SK-N-SH (cell line): Measurements from ENCODE around the gene KLHL30. TPM values are rescaled to one million over a fixed set of nuclear protein-coding genes. Genes with fewer than 3 reads are reported as not detected.

Experiments
- CTCF ChIA-PET: fragments of 300-600, 350-600 bp; formaldehyde crosslinking; extraction: SDS; loops from one replicate; lab custom pipeline; 2021; lab: Yijun Ruan, JAX
- POLR2A ChIA-PET: fragments of 350-600 bp; sonication (Branson Sonifier 250); formaldehyde crosslinking; extraction: SDS; loops from one replicate; lab custom pipeline; 2020; ENCODE audit warnings: antibody characterized with exemption, inconsistent platforms; lab: Yijun Ruan, JAX
- DNase-seq: peaks from one replicate; pipeline ENCODE4 v3.0.0; 2012
- H2AFZ ChIP-seq: fragments of 200-600 bp; sonication (generic); 2 replicates; pipeline ENCODE4 v1.8.1; 2016; ENCODE audit warnings: antibody characterized with exemption, mild to moderate bottlenecking, low read depth
- H3F3A ChIP-seq: fragments of 200-600 bp; sonication (generic); replicated peaks from 2 replicates; pipeline ENCODE3; 2016; ENCODE audit warnings: antibody characterized with exemption, mild to moderate bottlenecking; ENCODE audit not compliant: insufficient read depth
- H3K27ac ChIP-seq, 2 experiments: fragments of 200-500 bp in 1 of 2; fragments of 200-600 bp in 1 of 2; sonication (Bioruptor generic) in 1 of 2; sonication (generic), shearing (Covaris generic) in 1 of 2; 2 replicates each; pipeline versions ENCODE4 v1.5.1 to v1.6.1; 2014 to 2016; ENCODE audit warnings: low read depth in 2 of 2, inconsistent platforms in 1 of 2, low read length in 1 of 2, mild to moderate bottlenecking in 1 of 2, mixed read lengths in 1 of 2
- H3K27me3 ChIP-seq: fragments of 200-600 bp; sonication (generic), shearing (Covaris generic); 2 replicates; pipeline ENCODE4 v1.6.1; 2016; ENCODE audit warnings: mixed run types; ENCODE audit not compliant: insufficient read depth
- H3K36me3 ChIP-seq, 2 experiments: fragments of 200-500 bp in 1 of 2; fragments of 200-600 bp in 1 of 2; sonication (Bioruptor generic) in 1 of 2; sonication (generic) in 1 of 2; replicated peaks in 1 of 2; 2 replicates each; pipeline versions ENCODE3 to v1.5.1; 2014 to 2016; ENCODE audit warnings: low read length in 1 of 2, mild to moderate bottlenecking in 1 of 2; ENCODE audit not compliant: insufficient read depth in 2 of 2, control insufficient read depth in 1 of 2
- H3K4me1 ChIP-seq, 2 experiments: fragments of 200-500 bp in 1 of 2; fragments of 200-600 bp in 1 of 2; sonication (Bioruptor generic) in 1 of 2; sonication (generic), shearing (Covaris generic) in 1 of 2; 2 replicates each; pipeline versions ENCODE4 v1.5.1 to v1.6.1; 2014 to 2016; ENCODE audit warnings: low read depth in 1 of 2, low read length in 1 of 2, mixed run types in 1 of 2; ENCODE audit not compliant: insufficient read depth in 2 of 2, control insufficient read depth in 1 of 2
- H3K4me2 ChIP-seq: fragments of 200-600 bp; sonication (generic), shearing (Covaris generic); 2 replicates; pipeline ENCODE4 v1.6.1; 2017; ENCODE audit warnings: mixed run types
- H3K4me3 ChIP-seq, 2 experiments: fragments of 200-500 bp in 1 of 2; fragments of 200-600 bp in 1 of 2; sonication (Bioruptor generic) in 1 of 2; sonication (generic), shearing (Covaris generic) in 1 of 2; 2 replicates each; pipeline versions ENCODE4 v1.5.1 to v1.8.1; 2014 to 2016; ENCODE audit warnings: low read depth in 2 of 2, inconsistent platforms in 1 of 2, low read length in 1 of 2, mild to moderate bottlenecking in 1 of 2, mixed read lengths in 1 of 2, moderate library complexity in 1 of 2
- H3K79me2 ChIP-seq: fragments of 200-600 bp; sonication (generic); 2 replicates; pipeline ENCODE4 v1.8.1; 2017; ENCODE audit warnings: mild to moderate bottlenecking; ENCODE audit not compliant: insufficient read depth
- H3K9ac ChIP-seq: fragments of 200-600 bp; sonication (generic); 2 replicates; pipeline ENCODE4 v1.6.1; 2017; ENCODE audit warnings: mixed run types
- H3K9me2 ChIP-seq: fragments of 200-600 bp; sonication (generic); 2 replicates; pipeline ENCODE4 v1.6.1; 2017; ENCODE audit warnings: mixed run types
- H3K9me3 ChIP-seq: fragments of 200-600 bp; sonication (generic); 2 replicates; pipeline ENCODE4 v1.6.1; 2017; ENCODE audit warnings: mixed run types, mild to moderate bottlenecking, moderate library complexity
- H4K20me1 ChIP-seq: fragments of 200-600 bp; sonication (generic); 2 replicates; pipeline ENCODE4 v1.6.1; 2017; ENCODE audit warnings: mild to moderate bottlenecking, mixed run types; ENCODE audit not compliant: insufficient read depth
- CHD2 ChIP-seq: fragments of 150-350 bp; IDR thresholded peaks from 2 replicates; pipeline ENCODE4 v1.6.1; 2018; ENCODE audit warnings: low read length; ENCODE audit not compliant: partially characterized antibody
- EZH2phosphoT487 ChIP-seq: fragments of 200-600 bp; sonication (generic); IDR thresholded peaks from 2 replicates; pipeline ENCODE4 v1.6.1; 2017; ENCODE audit warnings: low read depth, mixed run types, mild to moderate bottlenecking, antibody characterized with exemption, moderate library complexity, borderline replicate concordance
- FOSL2 ChIP-seq: IDR thresholded peaks from 2 replicates; pipeline ENCODE4 v1.4.0; 2012; ENCODE audit warnings: low read depth, mild to moderate bottlenecking, moderate library complexity, borderline replicate concordance
- GABPA ChIP-seq: IDR thresholded peaks from 2 replicates; pipeline ENCODE4 v1.4.0; 2012; ENCODE audit warnings: low read depth, mild to moderate bottlenecking
- GATA2 ChIP-seq: sonication (generic); formaldehyde crosslinking; IDR thresholded peaks from 2 replicates; pipeline ENCODE4 v1.5.0; 2020; ENCODE audit warnings: mild to moderate bottlenecking, missing genetic modification reagents
- JUND ChIP-seq: IDR thresholded peaks from 2 replicates; pipeline ENCODE4 v1.4.0; 2012
- MEF2A ChIP-seq: IDR thresholded peaks from 2 replicates; pipeline ENCODE4 v1.4.0; 2012; ENCODE audit warnings: low read depth, borderline replicate concordance
- NFIC ChIP-seq: IDR thresholded peaks from 2 replicates; pipeline ENCODE4 v1.4.0; 2012; ENCODE audit warnings: borderline replicate concordance
- NRF1 ChIP-seq: IDR thresholded peaks from 2 replicates; pipeline ENCODE4 v1.6.1; 2012; ENCODE audit warnings: low read depth, mild to moderate bottlenecking, low read length
- POLR2AphosphoS5 ChIP-seq: IDR thresholded peaks from 2 replicates; pipeline ENCODE4 v1.6.1; 2012; ENCODE audit warnings: low read depth, low read length
- RCOR1 ChIP-seq: fragments of 150-350 bp; IDR thresholded peaks from 2 replicates; pipeline ENCODE4 v1.6.1; 2017; ENCODE audit warnings: antibody characterized with exemption, low read length
- RFX5 ChIP-seq: IDR thresholded peaks from 2 replicates; pipeline ENCODE4 v1.6.1; 2012; ENCODE audit warnings: mild to moderate bottlenecking, improper control_type of control experiment, low read length
- RXRA ChIP-seq: IDR thresholded peaks from 2 replicates; pipeline ENCODE4 v1.4.0; 2012; ENCODE audit warnings: low read depth, mild to moderate bottlenecking, borderline replicate concordance
- SIN3A ChIP-seq: IDR thresholded peaks from 2 replicates; pipeline ENCODE4 v1.6.1; 2012; ENCODE audit warnings: low read depth, mild to moderate bottlenecking, low read length, moderate library complexity, borderline replicate concordance
- TAF1 ChIP-seq: IDR thresholded peaks from 2 replicates; pipeline ENCODE4 v1.6.1; 2012; ENCODE audit warnings: low read depth, mild to moderate bottlenecking, low read length, moderate library complexity, borderline replicate concordance
- TCF12 ChIP-seq: IDR thresholded peaks from 2 replicates; pipeline ENCODE4 v1.4.0; 2012
- TEAD4 ChIP-seq: IDR thresholded peaks from 2 replicates; pipeline ENCODE4 v1.4.0; 2012; ENCODE audit warnings: mild to moderate bottlenecking, borderline replicate concordance; ENCODE audit not compliant: insufficient read depth
- YY1 ChIP-seq: IDR thresholded peaks from 2 replicates; pipeline ENCODE4 v1.4.0; 2012; ENCODE audit warnings: low read depth, mild to moderate bottlenecking
- WGBS: methylation state at CpG from one replicate; pipeline ENCODE4 v1.1.6; 2017; ENCODE audit warnings: low lambda C conversion rate; 5-methylcytosine and 5-hydroxymethylcytosine counted together
- polyA plus RNA-seq, 3 experiments: library from polyadenylated mRNA; depleted of rRNA; stranded (reverse); fragments of >200 nt; gene quantifications; 2 replicates each; pipeline ENCODE4 v1.2.3, GENCODE V29; 2012
- TF ChIP-seq, protein P1 (sequence below): fragments of 150-350 bp; IDR thresholded peaks from 2 replicates; pipeline ENCODE4 v1.6.1; 2016; ENCODE audit warnings: mild to moderate bottlenecking, low read depth, low read length

KLHL30 gene
- polyA plus RNA-seq, 1 of the 3 experiments (the other 2 are of a cell fraction), result not detected

DNA sequence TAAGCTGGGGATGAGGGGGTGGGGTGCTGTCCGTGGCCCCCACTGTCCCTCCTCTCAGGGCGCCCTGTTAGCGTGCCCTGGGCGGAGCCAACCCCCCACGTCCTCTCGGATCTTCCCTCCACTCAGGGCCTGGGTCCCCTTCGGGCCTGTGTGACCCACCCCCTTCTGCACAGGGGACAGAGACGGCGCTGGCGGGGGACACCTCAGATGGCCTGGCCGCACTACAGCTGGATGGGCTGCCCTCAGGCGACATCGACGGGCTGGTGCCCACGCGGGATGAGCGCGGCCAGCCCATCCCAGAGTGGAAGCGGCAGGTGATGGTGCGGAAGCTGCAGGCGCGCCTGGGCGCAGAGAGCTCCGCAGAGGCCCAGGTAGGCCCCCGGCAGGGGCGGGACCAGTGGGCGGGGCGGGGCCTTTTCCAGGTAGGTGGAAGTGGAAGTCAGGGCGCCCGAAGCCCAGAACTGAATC is 9.9 kb upstream of the KLHL30 start:
- H3K36me3 ChIP-seq, result no peaks in the 10 kb centered on the region
- H3K4me2 ChIP-seq, result no peak overlapping the region
- no peak for DNase-seq
- WGBS, result 85% methylated on average over 30 of the region's 30 CpGs
- POLR2A ChIA-PET, result no interaction called here
- H4K20me1 ChIP-seq, result no peaks in the 10 kb centered on the region
- CTCF ChIA-PET, result no interaction called here
- H2AFZ ChIP-seq, result no peak overlapping the region
- H3F3A ChIP-seq, result no peaks in the 10 kb centered on the region
- no peak overlapping the region for H3K9ac ChIP-seq
- no peak overlapping the region for H3K27ac ChIP-seq
- TF ChIP-seq CHD2 (no peak), POLR2AphosphoS5 (no peak), RXRA (no peak), TAF1 (no peak), GABPA (no peak), RCOR1 (no peak), TEAD4 (no peak), EZH2phosphoT487 (no peak), JUND (no peak), NFIC (no peak), NRF1 (no peak), RFX5 (no peak), TCF12 (no peak), YY1 (no peak), SIN3A (no peak), GATA2 (CRISPR knock-in tag) (no peak), MEF2A (no peak), FOSL2 (no peak)
- TF ChIP-seq, protein P1, sequence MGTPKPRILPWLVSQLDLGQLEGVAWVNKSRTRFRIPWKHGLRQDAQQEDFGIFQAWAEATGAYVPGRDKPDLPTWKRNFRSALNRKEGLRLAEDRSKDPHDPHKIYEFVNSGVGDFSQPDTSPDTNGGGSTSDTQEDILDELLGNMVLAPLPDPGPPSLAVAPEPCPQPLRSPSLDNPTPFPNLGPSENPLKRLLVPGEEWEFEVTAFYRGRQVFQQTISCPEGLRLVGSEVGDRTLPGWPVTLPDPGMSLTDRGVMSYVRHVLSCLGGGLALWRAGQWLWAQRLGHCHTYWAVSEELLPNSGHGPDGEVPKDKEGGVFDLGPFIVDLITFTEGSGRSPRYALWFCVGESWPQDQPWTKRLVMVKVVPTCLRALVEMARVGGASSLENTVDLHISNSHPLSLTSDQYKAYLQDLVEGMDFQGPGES, result no peak
- H3K9me2 ChIP-seq, result no peaks in the 10 kb centered on the region
- no peak overlapping the region for H3K4me3 ChIP-seq
- no peaks in the 10 kb centered on the region for H3K4me1 ChIP-seq
- no peaks in the 10 kb centered on the region for H3K79me2 ChIP-seq
- no peaks in the 10 kb centered on the region for H3K9me3 ChIP-seq
- H3K27me3 ChIP-seq, result no peaks in the 10 kb centered on the region
